ENCODE results near the gene S100A1.
"Not testable (repeated sequence)": the region's sequence is repeated elsewhere in the genome, so short reads cannot be mapped to it uniquely, and the experiment has no call there.

Gene S100A1

GRCh38 chr1:153627715-153628626, at the start of gene S100A1:
Gene S100A1 (plus strand): TSS chr1:153628434. CDS start chr1:153630522, 2,088 bp downstream.
- no peak for DNase-seq

GRCh38 chr1:153578490-153578889, 49.7 kb upstream of the S100A1 start:
- DNase-seq = peak; percentile 51

DNA sequence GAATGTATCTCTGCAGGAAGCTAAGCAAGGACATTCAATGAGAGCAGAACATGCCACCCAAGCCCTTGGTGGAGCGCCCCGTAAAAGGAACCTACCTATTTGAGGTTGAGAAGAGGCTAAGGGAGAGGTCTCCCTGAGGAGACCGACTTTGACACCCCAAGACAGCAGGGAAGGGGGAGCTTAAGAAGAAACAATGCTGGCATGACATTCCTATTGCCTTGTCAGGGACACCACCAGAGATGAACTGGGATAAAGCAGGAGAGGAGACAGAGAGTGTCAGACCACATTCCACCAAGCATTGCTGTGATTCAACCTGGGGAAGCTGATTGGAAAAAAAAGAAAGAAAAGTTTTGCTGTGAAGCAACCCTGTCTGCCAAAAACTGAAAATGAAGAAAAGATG, 49.3 kb upstream of the S100A1 start:
- no peak for DNase-seq

DNA sequence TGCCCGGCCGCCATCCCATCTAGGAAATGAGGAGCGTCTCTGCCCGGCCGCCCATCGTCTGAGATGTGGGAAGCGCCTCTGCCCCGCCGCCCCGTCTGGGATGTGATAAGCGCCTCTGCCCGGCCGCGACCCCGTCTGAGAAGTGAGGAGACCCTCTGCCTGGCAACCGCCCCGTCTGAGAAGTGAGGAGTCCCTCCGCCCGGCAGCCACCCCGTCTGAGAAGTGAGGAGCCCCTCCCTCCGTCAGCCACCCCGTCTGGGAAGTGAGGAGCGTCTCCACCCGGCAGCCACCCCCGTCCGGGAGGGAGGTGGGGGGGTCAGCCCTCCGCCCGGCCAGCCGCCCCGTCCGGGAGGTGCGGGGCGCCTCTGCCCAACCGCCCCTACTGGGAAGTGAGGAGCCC, 45.4 kb upstream of the S100A1 start:
- not testable (repeated sequence) for DNase-seq

DNA sequence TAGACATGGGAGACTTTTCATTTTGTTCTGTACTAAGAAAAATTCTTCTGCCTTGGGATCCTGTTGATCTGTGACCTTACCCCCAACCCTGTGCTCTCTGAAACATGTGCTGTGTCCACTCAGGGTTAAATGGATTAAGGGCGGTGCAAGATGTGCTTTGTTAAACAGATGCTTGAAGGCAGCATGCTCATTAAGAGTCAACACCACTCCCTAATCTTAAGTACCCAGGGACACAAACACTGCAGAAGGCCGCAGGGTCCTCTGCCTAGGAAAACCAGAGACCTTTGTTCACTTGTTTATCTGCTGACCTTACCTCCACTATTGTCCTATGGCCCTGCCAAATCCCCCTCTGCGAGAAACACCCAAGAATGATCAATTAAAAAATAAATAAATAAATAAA, 44.7 kb upstream of the S100A1 start:
- not testable (repeated sequence) for DNase-seq

- DNase-seq = no peak
Observed at GRCh38 chr1:153583976-153584375, 44.3 kb upstream of the S100A1 start.

DNA sequence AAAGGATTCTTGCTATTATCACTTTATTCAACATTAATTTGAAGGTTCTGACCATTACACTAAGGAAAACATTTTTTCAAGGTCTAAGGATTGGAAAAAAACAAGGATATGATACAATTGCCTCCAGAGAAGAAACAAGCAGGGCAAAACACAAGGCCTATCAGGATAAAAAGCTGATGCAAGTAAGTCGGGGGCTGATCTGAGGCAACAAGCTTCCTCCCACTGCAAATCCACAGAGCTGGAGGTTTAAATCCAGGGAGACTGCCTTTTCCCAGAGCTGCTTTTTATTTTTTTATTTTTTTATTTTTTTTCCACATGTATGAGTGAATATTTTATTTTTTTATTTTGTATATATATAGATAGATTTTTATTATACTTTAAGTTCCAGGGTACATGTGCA, 43.2 kb upstream of the S100A1 start:
- DNase-seq = no peak

DNA sequence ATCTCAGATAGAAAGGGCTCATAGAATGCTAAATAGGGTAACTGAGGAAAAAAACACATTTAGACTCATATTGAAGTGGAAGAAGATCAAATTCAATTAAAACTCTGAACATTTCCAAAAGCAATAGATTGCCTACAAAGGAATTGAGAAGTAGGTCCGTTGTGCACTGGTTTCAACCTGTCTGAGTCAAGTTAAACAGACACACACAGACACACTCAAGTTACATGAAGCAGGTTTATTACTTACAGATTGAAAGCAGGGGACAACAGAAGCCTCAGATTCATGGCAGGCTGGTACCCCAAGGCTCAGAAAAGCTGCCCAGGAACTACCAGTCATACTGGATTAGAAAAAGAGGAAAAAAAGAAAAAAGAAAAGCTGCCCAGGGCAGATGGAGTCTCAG, 41.9 kb upstream of the S100A1 start:
- DNase-seq = no peak

DNA sequence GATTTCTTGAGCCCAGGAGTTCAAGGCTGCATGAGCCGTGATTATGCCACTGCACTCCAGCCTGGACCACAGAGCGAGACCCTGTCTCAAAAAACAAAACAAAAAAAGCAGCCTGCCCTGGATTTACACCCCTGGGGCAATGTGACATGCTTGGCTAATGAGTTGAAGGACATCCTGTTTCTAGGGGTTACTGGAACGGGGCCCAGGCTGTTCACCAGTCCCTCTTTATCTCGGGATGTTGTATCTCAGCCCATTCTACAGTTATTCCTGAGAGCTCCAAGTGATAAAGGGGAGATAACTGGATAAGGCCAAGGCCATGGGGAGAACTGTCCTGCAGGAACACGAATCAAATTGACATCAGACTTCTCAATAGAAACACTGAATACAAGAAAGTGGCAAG, 40.9 kb upstream of the S100A1 start:
- no peak for DNase-seq

DNA sequence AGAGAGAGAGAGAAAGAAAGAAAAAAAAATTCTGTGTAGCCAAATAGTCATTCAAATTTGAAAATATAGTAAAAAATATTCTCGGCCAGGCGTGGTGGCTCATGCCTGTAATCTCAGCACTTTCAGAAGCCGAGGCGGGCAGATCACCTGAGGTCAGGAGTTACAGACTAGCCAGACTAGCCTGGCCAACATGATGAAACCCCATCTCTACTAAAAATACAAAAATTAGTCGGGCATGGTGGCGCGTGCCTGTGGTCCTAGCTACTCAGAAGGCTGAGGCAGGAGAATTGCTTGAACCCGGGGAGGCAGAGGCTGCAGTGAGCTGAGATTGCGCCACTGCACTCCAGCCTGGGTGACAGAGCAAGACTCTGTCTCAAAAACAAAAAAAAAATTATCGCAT, 40.2 kb upstream of the S100A1 start:
- DNase-seq = not testable (repeated sequence)

- DNase-seq = no peak
Observed at GRCh38 chr1:153588482-153588881, 39.8 kb upstream of the S100A1 start.

- no peak for DNase-seq
Observed at GRCh38 chr1:153592748-153593147, 35.5 kb upstream of the S100A1 start.

- peak; percentile 20 for DNase-seq
Observed at GRCh38 chr1:153597206-153597605, 31.0 kb upstream of the S100A1 start.

GRCh38 chr1:153598309-153599172, 29.7 kb upstream of the S100A1 start:
- no peak for DNase-seq

- DNase-seq = no peak
Observed at GRCh38 chr1:153599847-153600246, 28.4 kb upstream of the S100A1 start.

GRCh38 chr1:153602749-153603148, 25.5 kb upstream of the S100A1 start:
- DNase-seq = no peak

DNA sequence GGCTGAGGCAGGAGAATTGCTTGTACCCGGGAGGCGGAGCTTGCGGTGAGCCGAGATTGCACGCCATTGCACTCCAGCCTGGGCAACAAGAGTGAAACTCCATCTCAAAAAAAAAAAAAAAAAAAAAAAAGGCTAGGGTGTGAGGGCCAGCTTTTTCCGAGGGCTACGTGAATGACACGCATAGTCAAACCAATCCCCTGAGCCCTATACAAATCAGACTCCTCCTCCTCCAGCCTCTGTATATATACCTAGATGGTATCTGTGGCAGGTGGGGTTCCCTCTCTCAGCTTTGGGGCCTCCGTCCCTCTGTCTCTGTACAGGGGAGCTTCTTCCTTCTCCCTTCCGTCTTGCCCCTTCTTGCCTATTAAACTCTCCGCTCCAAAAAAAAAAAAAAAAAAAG, 22.0 kb upstream of the S100A1 start:
- DNase-seq = no peak

DNA sequence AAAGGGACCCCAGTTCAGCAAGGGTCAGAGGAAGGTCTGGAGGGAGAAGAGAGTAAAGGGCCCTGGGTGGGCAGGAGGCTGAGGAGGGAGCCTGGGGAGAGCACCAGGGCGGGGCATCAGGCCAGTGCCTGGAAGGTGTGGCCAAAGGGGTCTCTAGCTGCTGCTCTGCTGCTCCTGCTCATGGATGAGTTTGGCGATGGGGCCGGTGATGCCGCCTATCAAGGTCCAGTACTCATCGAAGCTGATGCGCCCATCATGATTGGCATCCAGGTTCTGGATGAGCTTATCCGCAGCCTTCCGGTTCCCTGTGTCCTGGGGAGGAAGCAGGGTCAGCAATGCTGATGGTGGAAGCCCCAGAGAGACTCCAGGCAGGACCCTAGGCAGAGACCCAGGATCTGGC, 20.9 kb upstream of the S100A1 start:
- DNase-seq = no peak

DNA sequence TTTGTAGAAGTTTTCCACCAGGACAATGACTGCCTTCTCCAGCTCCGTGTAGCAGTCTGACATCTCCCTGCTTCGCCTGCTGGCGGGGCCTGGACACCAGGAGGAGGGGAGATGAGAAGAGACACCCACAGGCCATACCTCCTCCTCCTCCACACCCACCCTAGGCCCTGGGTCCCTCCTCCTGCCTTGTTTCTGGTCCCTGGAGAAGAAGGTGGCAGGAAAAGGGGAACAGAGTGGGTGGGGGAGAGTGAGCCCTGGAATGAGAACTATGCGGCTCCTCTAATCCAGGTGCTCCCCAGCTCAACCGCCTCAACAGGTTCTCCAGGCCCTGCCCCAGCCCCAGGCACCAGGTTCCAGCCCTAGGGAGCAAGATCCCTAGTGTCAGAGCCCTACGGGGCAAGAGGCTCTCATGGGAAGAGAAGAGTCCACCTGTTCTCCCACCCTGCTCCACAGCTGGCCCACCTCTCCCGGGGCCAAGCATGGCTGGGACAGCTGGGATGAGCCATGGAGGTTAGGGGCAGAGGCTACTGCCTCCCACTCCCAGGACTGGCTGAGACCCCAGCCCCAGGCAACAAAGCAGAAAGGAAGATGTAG, 20.0 kb upstream of the S100A1 start:
- peak; percentile 30 for DNase-seq

DNA sequence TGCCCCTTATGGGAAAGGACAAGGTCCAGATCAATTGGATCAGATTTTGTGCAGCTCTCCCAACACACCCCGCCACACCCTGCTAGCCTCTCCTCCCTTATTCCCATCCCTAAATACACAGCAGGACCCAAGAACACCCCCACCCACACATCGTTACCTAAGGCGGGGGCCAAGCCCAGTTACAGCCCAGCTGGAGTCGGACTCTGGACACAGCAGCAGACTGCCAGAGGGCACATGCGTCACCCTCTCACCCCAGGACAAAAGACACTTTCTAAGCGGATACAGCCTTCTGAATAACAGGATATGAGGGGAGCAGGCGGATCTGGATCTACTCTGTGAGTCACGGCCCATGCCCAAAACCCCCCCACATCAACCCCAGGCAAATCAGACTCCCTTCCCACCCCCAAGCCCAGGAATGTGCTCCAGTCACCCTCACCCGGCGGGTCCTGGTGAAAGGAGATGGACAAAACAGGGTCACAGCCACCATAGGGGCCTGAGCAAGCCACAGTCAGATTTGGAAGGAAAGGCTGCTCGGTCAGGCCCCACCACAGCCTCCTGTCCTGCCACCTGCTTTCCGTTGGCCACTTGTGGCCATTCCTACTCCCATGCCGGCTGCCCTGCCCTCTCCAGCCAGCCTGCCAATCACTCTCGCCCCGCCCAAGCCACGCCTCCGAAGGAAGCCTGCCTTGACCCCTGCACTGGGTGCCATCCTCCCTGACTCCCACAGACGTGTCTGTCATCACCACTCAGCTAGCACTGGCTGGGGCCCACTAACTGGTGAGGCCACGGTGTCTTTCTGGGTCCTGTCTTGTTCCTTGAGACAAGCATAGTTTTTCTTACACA, 19.3 kb upstream of the S100A1 start:
- DNase-seq = peak; percentile 94

DNA sequence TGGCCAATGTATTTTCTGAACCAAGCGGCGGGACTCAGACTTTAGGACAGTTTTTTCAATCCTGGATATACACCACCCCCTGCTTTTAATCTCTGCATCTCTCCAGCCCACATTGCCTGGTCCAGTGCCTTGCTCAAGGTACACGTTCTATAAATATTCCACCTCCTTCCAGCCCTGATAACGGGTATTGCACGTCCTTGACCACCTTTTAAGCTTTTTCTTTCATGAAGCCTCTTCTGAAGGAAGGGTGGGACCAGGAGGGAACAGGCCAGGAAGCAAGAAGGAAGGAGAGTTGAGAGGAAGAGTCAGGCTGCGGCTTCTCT, 18.7 kb upstream of the S100A1 start:
- no peak for DNase-seq

- DNase-seq = no peak
Observed at GRCh38 chr1:153610334-153610733, 17.9 kb upstream of the S100A1 start.
